HG03575 (cell line): ENCODE results near the gene SPINT1.
A peak's percentile ranks its signal among the peaks of the same experiment; 100 is the strongest.

Experiments used
- ATAC-seq: cut with Tn5 transposase; IDR thresholded peaks from one replicate; pipeline ENCODE4 v1.9.1; 2021; ENCODE audit not compliant: unreplicated experiment, insufficient number of reproducible peaks, low FRiP score; ENCODE audit errors: extremely low read depth

The SPINT1 gene

DNA sequence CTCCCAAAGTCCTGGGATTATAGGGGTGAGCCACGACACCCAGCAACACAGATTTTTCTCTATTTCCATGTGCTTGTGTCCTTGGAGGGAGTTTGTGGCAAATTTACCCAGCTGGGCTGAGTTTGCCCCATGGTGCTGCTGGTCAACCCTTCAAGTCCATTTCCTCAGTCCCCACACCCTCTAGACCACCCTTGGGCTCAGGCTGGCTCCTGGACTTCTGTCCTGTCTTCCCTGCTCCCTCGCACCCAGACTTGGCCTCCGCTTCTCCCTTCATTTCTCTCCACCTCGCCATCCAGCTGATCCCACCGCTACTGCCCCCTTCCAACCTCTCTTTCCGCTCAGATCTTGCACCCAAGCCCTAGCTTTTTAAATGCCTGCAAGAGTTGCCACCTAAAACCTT lies 37.5 kb downstream of the SPINT1 start:
- no peak for ATAC-seq

DNA sequence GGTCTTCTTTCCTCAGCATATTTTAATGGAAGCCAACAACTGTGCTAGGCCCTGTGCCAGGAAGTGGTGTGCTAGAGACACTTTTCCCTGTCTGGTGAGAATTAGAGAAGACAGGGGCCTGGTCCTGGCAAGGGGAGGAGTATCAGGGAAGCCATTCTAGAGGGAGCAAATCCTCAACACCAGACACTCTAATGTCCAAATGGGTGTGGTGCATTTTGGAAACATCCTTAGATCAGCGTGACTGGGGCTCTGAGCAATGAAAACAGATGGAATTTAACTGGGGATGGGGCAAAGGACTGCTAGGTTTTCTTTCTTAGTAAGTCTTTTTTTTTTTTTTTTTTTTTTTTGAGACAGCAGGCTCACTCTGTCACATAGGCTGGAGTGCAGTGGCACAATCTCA lies 42.7 kb downstream of the SPINT1 start:
- no peak for ATAC-seq

DNA sequence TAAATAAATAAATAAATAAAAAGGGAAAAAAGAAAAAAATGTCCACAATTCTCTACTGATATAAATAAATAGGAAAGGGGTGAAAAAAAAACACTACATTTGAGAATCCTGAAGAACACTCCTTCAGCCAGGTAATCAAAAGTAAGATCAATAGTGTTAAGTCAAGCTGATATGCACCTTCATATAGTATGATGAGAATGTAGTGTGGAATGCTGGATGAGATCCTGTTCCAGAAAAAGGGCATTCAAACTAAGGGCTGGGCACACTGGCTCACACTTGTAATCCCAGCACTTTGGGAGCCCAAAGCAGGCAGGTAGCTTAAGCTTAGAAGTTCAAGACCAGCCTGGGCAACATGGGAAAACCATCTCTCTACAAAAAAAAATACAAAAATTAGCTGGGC lies 45.3 kb downstream of the SPINT1 start:
- ATAC-seq = no peak

DNA sequence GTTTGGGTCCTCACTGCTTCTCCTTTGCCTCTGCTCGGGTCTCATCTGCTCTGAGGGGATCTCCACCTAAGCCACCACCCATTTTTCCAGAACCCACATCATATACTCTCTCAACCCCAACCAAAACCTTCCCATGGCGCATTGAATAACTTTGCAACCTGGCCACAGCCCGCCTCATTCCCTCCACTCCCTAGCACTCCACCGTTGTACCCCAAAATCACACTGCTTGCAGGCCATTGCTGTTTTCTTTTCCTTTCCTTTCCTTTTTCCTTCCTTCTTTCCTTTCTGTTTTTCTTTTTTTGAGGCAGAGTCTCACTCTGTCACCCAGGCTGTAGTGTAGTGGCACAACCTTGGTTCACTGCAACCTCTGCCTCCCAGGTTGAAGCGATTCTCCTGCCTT lies 47.3 kb downstream of the SPINT1 start:
- no peak for ATAC-seq

DNA sequence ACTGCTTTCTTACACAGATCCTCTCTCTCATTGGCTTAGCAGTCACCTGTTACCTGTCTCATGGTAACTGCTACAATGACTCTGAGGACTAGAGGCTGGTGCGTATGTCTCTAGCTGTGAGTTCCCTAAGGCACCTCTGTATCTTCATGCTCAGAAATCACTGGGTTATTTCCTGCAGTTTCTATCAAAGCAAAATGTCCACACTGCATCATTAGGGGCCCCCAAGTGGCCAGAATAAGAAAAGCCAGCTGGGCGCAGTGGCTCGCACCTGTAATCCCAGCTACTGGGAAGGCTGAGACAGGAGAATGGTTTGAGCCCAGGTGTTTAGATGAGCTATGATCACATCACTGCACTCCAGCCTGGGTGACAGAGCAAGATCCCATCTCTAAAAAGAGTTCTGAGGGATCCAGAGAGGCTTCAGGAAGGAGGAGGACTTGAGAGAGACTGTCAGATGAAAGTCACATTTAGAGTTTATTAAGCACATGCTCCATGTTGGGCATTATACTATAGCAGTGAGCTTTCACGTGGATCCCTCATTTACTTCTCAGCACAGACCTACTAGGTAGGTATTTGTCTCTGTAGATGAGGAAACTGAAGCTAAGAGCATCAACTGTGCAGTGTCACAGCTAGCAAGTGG lies 48.1 kb downstream of the SPINT1 start:
- no peak for ATAC-seq

DNA sequence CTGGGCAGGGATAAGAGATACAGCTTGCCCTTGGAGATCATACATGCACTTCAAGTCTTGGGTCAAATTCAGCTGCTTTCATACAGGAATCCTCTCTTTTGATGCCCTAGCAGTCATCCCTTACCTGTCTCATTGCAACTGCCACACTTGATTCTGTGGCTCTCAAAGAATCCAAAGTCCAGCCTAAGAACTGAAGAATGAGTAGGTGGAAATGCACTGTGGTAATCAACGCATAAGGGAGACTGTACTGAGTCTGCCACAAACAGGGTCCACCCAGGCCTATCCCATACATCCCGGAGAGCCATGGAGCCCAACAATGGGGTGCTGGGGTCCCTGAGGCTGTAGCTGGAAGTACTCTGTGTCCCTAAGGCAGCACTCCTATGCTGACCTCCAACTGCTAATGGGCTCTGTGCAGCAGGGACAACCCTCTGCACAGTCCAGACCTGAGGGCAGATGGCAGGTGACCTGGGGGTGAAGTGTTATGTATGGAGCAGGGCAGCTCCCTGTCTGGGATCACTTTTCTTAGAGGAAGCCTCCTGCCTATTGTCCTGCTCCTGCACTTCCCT lies 48.7 kb downstream of the SPINT1 start:
- no peak for ATAC-seq

DNA sequence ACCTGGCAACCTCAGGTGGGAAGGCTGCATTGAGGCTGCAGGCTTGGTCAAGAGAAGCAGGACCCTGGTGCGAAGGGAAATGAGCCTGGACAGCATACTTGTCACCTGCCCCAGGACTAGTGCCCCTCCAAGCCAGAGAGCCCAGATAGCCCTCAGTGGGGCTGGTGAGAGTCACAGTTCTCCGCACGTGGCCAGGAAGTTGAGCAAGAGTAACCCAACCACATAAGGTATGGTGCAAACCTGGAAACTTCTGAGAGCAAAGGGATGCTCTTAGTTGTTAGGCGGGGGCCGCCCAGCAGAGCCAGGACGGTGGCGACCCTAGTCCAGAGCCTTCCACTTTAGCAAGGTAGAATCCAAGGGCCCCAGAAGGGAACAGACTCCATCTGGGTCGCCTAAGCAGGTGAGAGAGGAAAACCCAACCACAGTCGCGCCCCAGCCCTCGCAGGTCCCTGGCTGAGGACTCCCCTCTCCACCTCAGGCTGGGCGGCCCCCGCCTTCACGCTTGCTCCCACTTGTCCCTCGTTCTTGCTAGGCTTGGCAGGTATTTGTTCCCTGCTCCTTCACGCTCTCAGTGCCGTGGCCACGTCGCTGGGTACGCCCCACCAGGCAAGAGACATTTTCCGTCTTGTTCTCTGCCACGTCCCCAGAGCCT lies 49.3 kb downstream of the SPINT1 start:
- no peak for ATAC-seq

DNA sequence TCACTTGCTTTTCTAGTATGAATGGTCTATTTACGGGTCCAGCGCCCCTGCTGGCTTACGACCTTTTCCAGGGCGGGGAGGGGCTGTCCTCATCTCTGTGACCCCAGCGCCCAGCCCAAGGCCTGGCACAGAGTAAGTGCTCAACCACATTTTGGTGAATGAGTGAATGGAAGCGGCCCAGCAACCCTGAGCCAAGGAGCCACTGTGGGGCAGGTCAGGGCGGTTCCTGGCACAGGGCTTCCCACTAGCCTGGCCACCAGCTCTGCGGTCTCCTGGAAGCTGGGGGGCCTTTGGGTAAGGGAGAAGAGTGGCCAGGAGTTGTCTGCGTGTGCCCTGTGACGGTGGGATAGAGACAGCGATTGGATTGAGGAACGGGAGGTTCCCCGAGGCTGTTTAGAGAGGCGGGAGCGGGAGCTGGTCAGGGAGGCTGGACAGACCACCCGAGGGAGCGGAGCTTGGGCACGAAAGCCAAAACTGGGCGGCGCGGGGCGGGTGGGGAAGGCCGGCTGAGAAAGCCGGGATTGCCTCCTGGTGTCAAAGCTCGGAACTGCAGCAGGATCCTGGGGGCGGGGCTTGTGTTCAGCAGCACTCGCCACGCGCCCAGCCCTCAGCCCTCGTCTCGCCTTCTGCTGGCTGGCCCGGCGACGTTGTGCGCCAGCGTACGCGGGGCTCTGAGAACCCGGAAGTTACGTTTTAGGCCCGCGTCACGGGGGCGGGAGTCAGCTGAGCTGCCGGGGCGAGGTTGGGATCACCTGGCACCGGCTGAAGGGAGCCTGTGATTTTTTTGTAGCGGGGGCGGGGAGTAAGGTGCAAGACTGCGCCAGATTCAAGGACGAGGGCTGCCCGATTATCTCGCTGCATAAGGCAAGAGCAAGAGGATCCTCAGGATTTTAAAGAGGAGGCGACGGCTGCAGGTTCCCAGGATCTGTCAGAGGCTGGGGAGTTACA lies 50.2 kb downstream of the SPINT1 start, which contains the start of gene VPS18:
Gene VPS18, plus strand, starts transcription at position 718 of the 948 bp plus-strand sequence. CDS start 319 bp downstream, outside the sequence.
- peak; percentile 29 for ATAC-seq

DNA sequence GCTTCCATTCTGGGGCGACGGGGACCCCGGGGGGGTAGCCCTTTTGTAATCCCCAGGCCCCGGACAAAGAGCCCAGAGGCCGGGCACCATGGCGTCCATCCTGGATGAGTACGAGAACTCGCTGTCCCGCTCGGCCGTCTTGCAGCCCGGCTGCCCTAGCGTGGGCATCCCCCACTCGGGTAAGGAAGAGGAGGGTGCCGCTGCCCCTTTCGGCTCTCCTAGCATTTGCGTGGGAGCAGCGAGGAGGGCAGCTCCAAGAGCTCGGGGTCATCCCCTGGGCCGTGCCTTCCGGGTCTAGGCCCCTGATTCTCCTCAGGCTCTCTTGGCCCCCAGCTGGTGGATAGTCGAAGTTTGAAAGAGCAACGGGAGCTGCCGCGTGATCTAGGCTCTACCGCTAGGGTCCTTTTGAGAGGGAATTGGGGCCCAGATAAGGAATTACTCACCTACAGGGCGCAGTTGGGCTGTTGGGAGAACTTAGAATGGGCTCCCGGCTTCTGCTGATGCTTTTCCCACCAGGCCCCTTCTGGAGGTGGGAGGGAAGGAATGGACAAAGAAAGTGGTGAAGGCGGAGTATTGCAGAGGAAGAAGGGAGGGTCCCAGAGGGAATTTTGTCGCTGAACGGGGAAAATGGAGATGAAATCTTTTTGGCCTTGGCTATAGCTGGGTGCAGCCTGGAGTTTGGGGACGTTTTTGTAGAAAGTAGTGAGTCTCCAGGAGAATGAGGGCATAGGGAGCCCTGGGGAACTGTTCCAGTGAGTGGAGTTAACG lies 51.0 kb downstream of the SPINT1 start:
- no peak for ATAC-seq

DNA sequence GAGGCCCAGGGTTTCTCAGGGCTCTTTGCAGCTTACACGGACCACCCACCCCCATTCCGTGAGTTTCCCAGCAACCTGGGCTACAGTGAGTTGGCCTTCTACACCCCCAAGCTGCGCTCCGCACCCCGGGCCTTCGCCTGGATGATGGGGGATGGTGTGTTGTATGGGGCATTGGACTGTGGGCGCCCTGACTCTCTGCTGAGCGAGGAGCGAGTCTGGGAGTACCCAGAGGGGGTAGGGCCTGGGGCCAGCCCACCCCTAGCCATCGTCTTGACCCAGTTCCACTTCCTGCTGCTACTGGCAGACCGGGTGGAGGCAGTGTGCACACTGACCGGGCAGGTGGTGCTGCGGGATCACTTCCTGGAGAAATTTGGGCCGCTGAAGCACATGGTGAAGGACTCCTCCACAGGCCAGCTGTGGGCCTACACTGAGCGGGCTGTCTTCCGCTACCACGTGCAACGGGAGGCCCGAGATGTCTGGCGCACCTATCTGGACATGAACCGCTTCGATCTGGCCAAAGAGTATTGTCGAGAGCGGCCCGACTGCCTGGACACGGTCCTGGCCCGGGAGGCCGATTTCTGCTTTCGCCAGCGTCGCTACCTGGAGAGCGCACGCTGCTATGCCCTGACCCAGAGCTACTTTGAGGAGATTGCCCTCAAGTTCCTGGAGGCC lies 55.8 kb downstream of the SPINT1 start:
- ATAC-seq = no peak

DNA sequence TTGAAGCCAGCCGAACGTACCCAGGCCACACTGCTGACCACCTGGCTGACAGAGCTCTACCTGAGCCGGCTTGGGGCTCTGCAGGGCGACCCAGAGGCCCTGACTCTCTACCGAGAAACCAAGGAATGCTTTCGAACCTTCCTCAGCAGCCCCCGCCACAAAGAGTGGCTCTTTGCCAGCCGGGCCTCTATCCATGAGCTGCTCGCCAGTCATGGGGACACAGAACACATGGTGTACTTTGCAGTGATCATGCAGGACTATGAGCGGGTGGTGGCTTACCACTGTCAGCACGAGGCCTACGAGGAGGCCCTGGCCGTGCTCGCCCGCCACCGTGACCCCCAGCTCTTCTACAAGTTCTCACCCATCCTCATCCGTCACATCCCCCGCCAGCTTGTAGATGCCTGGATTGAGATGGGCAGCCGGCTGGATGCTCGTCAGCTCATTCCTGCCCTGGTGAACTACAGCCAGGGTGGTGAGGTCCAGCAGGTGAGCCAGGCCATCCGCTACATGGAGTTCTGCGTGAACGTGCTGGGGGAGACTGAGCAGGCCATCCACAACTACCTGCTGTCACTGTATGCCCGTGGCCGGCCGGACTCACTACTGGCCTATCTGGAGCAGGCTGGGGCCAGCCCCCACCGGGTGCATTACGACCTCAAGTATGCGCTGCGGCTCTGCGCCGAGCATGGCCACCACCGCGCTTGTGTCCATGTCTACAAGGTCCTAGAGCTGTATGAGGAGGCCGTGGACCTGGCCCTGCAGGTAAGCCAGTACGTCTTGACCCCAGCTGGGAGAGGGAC lies 56.6 kb downstream of the SPINT1 start:
- no peak for ATAC-seq

DNA sequence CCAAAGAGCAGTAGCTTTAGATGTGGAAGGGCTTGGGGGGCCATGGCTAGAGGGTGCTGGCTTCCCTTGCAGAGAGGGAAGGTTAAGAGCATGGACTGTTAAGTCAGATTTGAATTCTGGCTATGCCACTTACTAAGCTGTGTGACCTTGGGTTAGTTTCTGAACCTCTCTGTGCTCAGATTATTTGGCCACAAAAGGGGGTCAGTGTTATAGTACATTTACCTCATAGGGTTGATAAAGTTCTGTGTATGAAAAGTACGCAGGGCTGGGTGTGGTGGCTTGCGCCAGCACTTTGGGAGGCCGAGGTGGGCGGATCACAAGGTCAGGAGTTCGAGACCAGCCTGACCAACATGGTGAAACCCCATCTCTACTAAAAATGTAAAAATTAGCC lies 57.2 kb downstream of the SPINT1 start:
- ATAC-seq = no peak

DNA sequence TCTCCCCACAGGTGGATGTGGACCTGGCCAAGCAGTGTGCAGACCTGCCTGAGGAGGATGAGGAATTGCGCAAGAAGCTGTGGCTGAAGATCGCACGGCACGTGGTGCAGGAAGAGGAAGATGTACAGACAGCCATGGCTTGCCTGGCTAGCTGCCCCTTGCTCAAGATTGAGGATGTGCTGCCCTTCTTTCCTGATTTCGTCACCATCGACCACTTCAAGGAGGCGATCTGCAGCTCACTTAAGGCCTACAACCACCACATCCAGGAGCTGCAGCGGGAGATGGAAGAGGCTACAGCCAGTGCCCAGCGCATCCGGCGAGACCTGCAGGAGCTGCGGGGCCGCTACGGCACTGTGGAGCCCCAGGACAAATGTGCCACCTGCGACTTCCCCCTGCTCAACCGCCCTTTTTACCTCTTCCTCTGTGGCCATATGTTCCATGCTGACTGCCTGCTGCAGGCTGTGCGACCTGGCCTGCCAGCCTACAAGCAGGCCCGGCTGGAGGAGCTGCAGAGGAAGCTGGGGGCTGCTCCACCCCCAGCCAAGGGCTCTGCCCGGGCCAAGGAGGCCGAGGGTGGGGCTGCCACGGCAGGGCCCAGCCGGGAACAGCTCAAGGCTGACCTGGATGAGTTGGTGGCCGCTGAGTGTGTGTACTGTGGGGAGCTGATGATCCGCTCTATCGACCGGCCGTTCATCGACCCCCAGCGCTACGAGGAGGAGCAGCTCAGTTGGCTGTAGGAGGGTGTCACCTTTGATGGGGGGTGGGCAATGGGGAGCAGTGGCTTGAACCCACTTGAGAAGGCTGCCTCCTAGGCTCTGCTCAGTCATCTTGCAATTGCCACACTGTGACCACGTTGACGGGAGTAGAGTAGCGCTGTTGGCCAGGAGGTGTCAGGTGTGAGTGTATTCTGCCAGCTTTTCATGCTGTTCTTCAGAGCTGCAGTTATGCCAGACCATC lies 59.0 kb downstream of the SPINT1 start:
- ATAC-seq = no peak

DNA sequence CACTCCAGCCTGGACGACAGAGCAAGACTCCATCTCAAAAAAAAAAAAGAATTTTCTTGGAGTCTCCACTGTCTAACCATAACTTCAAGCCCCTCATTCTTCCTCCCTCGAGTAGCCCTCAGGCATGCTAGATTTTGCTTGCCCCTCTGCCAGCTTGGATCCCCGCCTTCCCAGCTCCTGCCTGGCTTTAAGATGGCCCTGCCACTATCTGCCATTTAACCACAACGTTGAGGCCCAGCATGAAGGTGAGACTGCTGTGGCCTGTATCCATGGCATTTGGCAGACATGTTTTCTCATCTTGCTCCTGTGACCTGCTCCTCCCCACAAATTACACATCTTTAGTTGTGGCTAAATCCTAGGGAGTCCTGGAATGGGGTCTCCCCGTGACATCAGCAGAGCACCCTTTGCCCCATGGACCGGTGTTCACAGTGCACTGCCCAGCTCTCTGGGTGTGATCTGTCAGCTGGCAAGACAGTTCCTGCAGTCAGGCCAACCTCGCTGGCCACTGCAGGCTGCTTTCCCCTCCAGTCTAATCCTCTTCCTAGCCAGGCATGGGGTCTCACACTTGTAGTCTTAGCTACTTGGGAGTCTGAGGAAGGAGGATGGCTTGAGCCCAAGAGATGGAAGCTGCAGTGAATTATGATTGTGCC lies 60.8 kb downstream of the SPINT1 start:
- no peak for ATAC-seq

DNA sequence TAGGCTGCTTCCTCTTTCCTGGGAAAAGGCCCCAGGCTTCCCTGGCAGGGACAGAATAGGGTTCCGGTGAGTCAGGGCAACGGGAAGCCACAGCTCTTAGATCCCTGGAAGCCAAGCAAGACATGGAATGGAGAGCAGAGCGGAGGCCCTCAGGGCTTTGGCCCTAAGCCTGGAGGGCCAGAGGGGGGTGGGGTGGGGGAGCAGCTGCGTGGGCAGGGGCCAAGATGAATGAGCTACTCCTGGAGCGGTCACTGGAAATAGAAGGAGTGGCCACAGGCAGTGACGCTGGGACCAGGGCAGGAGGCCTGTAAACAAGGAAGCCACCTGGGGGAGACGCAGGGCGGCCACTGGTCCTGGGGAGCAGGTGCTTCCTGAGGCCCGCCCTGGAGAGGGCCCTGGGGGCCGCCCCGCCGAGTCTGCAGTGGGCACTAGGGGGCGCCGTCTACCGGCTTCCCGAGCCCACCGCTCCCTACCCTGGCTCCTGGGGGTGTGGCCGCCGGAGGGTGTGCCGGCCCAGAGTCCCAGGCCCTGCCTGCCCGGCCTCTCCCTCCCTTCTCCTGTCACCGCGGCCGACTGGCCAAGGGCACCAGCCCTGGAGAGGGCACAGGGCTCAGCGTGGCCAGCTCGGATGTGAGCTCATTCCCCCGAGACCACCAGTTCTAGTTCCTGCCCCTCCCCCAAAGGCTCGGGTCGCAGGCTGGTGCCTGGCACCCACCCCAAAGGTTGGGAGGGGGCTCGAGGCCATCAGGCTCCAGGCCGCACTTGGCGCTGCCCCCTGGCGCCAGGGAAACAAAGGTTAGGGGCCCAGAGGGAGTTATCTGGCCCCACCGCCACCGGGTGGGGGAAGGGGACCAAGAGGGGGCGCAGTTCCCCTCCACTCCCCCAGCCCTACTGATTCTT lies 62.5 kb downstream of the SPINT1 start:
- ATAC-seq = no peak
